ENCODE data around the gene ZPLD1. TPM values are rescaled to one million over a fixed set of nuclear protein-coding genes. Genes with fewer than 3 reads are reported as not detected.

ZPLD1 gene
- total RNA-seq: 0.12 TPM

GRCh38 chr3:102434715-102435114 is at the start of gene ZPLD1:
Gene ZPLD1 (plus strand): TSS chr3:102435015. CDS start chr3:102438488, 3,473 bp downstream.

All from metanephros (tissue), 1 donor.